Measurements from ENCODE around the gene LRRC10B. TPM values are rescaled to one million over a fixed set of nuclear protein-coding genes. Genes with fewer than 3 reads are reported as not detected.

The LRRC10B gene
- total RNA-seq, 1 donor from 2014 or later, result under 0.01 TPM

GRCh38 chr11:61486779-61487178, 21.8 kb upstream of the LRRC10B start:
- DNase-seq (ENCODE audit: low read depth in 2 of 2), result no peak

DNA sequence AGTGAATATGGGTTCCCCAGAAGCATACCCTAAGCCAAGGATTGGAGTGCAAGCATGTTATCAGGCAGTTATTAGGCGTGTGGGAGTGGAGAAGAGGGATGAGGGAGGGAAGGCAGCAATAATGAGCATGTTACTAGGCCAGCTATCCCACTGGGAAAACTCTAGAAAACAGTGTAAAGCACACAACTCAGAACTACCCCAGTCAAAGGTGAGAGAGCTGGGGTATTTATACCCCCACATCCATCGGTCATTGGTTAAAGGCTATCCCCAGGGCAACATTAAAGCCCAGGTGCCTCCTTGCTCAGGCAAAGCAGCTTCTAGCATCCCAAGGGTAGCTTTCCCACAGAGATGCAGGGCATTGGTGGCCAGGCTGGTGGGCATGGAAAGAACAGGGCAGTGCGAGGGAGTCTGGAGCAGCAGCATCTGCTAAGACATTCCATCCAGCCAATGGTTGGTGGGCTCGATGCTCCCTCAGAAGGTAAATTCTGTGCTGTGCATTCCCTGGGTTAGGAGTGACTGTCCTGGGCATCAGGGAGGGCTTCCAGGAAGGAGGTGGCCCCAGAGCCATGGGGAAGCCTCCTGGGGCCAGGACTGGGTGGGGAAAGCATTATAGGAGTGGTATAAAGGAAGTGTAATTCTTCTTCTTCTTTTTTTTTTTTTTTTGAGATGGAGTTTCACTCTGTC, 21.1 kb upstream of the LRRC10B start:
- no peak for DNase-seq (ENCODE audit: low read depth in 2 of 2)

GRCh38 chr11:61488651-61489291, 19.8 kb upstream of the LRRC10B start:
- DNase-seq (ENCODE audit: low read depth in 2 of 2), result no peak

GRCh38 chr11:61489833-61490721, 18.5 kb upstream of the LRRC10B start:
- DNase-seq (ENCODE audit: low read depth in 2 of 2), result no peak

GRCh38 chr11:61491736-61492395, 16.7 kb upstream of the LRRC10B start:
- no peak for DNase-seq (ENCODE audit: low read depth in 2 of 2)

GRCh38 chr11:61494381-61494961, 14.1 kb upstream of the LRRC10B start:
- no peak for DNase-seq (ENCODE audit: low read depth in 2 of 2)

DNA sequence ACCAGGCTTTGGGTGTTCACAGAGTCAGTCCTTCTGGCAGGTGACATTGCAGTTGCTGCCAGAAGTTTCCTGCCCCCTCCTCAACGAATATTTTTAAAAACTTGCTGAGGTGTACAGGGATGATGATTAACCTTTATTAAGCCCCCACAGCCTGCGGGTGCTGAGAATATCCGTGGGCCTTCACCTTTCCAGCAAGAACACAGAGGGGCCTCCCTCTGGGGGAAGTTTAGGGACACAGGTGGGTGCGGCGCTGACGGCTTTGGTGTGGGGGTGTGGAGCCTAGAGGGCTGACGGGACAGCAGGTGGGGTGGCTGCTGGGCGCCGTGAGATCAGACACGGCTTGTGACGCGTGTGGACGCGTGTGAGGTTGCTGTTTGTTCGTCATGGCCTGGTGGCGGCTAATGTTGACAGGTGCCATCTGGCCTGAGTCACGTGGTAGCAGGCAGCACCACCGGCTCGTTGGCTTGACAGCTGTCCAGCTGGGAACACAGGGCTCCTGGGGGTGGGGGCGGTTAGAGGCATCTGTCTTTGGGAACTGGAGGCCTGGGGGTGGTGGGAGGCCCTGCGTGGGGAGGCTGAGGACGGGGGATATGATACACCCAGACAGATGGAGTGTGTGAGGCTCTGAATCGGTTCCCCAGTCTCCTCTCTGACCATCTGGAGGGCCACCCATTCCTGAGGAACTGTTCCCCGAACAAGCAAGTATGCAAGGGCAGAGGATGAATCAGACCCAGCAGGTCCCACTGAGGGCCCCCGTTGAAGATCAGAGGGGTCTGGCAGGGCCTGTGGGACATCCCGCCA, 12.5 kb upstream of the LRRC10B start:
- no peak for DNase-seq (ENCODE audit: low read depth in 2 of 2)

- DNase-seq (ENCODE audit: low read depth in 2 of 2), result no peak
Observed at GRCh38 chr11:61496602-61497400, 11.7 kb upstream of the LRRC10B start.

GRCh38 chr11:61497473-61497872, 11.1 kb upstream of the LRRC10B start:
- DNase-seq (ENCODE audit: low read depth in 2 of 2), result no peak

- no peak for DNase-seq (ENCODE audit: low read depth in 2 of 2)
Observed at GRCh38 chr11:61497876-61498275, 10.7 kb upstream of the LRRC10B start.

DNA sequence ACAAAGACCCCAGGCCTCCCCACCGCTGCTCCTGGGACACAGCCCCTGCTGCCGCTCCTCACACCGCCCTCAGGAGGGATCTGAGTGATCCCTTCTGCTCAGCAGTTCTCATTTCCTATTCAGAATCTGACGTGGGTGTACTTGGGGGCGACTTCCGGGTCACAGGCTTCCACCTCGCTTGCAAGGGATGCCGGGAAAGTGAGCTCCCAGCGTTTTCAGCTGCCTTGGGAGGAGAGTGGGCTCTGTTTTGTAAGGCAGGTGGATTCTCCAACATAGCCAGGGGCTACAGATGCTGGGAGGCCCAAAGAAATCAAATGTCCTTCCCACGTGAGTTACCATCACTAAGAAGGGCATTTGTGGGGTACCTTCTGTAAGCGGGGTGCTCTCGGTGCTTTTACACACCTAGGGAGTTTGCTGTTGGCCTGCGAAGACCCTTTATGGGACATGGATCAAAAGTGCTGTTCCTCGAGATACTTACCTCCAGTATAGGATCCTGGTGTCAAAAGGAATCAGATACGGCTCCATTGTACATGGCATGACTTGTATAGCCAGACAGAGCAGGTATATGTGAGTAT, 9.7 kb upstream of the LRRC10B start:
- no peak for DNase-seq (ENCODE audit: low read depth in 2 of 2)

DNA sequence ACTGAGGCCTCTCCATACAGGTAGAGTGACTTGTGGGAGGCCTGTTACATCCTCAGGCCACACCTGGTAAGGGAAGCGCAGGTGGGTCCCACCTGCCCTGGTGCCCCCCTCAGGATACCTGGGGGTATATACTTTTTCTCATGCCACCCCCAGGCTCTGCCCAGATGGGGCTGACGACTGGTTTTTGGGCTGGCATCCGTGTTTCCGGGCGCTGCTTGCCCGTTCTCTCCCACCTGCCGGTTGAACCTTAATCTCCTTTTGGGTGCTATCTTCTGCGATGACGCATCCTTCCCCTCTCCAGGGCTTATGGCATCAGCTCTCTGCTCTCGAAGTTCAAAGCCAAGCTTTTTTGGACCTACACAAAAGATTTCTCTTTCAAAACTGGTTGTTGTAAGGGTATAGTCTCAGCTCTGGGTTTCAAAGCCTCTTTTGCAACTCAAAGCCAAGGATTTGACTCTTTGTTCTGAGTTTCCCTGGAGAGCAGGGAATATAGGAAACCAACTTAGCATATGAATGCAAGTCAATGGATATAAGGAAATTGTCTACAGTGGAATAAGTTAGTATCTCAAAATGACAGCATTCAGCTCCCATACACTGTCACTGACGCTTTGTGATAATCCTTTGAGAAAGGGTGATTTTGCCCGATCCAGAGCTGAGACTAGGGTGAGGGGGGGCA, 8.6 kb upstream of the LRRC10B start:
- DNase-seq (ENCODE audit: low read depth in 2 of 2), result no peak

GRCh38 chr11:61502522-61502921, 6.0 kb upstream of the LRRC10B start:
- DNase-seq (ENCODE audit: low read depth in 2 of 2), result no peak

- DNase-seq (ENCODE audit: low read depth in 2 of 2), result no peak
Observed at GRCh38 chr11:61503135-61503770, 5.3 kb upstream of the LRRC10B start.

DNA sequence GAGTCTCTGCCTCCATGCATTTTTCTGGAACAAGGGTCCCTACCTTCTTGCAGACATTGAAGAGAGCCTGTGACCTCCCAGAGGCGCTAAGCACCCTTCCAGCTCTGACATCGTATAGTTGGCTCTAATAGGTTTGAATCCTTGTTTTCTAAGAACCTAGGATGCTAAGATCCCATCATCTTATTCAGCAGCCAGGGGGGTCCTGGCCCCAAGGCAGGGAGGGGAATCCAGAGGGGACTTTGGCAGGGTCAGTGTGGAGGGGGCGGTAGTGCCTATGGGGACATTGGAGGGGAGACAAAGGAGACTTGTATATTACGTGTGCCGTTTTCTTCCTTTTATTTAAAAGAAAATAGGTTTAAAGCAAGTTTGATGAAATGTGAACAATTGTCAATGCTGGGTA, 3.4 kb upstream of the LRRC10B start:
- no peak for DNase-seq (ENCODE audit: low read depth in 2 of 2)

- no peak for DNase-seq (ENCODE audit: low read depth in 2 of 2)
Observed at GRCh38 chr11:61505640-61506155, 2.9 kb upstream of the LRRC10B start.

- no peak for DNase-seq (ENCODE audit: low read depth in 2 of 2)
Observed at GRCh38 chr11:61507012-61507768, 1.4 kb upstream of the LRRC10B start.

Data from dermis microvascular lymphatic vessel endothelial cell (primary cell).